Neural cell (in vitro differentiated cells): ENCODE data around the gene BRK1.

Experiments used
- EZH2 ChIP-seq: fragments of 200-600, 300-800 bp; shearing (Covaris generic), sonication (generic); IDR thresholded peaks from 2 replicates; pipeline ENCODE4 v1.6.1; 2014; ENCODE audit warnings: antibody characterized with exemption, low read length, borderline replicate concordance, mild to moderate bottlenecking; ENCODE audit not compliant: insufficient read depth, poor library complexity, severe bottlenecking
- TF ChIP-seq, protein P1 (sequence below): fragments of 450-650 bp; IDR thresholded peaks from 2 replicates; pipeline ENCODE4 v1.5.1; 2014; ENCODE audit warnings: antibody characterized with exemption, mild to moderate bottlenecking, moderate library complexity; ENCODE audit not compliant: poor library complexity, severe bottlenecking

DNA sequence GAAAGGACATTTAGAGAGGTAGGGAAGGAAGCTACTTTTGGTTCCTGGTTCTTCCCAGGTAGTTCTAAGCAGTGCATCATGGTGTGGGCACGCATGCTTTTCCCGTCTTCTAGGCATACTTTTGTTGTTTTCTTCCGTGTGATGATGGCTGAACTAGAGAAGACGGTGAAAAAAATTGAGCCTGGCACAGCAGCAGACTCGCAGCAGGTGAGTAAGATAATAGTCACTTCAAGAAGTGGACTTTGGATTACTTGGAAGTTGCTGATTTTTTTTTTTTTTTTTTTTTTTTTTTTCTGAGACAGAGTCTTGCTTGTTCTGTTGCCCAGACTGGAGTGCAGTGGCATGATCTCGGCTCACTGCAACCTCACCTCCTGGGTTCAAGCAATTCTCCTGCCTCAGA lies 25.3 kb upstream of the BRK1 start:
- TF ChIP-seq, protein P1, sequence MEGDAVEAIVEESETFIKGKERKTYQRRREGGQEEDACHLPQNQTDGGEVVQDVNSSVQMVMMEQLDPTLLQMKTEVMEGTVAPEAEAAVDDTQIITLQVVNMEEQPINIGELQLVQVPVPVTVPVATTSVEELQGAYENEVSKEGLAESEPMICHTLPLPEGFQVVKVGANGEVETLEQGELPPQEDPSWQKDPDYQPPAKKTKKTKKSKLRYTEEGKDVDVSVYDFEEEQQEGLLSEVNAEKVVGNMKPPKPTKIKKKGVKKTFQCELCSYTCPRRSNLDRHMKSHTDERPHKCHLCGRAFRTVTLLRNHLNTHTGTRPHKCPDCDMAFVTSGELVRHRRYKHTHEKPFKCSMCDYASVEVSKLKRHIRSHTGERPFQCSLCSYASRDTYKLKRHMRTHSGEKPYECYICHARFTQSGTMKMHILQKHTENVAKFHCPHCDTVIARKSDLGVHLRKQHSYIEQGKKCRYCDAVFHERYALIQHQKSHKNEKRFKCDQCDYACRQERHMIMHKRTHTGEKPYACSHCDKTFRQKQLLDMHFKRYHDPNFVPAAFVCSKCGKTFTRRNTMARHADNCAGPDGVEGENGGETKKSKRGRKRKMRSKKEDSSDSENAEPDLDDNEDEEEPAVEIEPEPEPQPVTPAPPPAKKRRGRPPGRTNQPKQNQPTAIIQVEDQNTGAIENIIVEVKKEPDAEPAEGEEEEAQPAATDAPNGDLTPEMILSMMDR: no peak
- no peak for TF ChIP-seq EZH2
